ENCODE measurements around the gene MVK. TPM values are rescaled to one million over a fixed set of nuclear protein-coding genes. Genes with fewer than 3 reads are reported as not detected.

The MVK gene
- 5.5 to 9.2 TPM (median 6.9 TPM) in 5 replicates for total RNA-seq (2022; extraction: Qiagen RNA extraction; ENCODE audit: low read depth)

DNA sequence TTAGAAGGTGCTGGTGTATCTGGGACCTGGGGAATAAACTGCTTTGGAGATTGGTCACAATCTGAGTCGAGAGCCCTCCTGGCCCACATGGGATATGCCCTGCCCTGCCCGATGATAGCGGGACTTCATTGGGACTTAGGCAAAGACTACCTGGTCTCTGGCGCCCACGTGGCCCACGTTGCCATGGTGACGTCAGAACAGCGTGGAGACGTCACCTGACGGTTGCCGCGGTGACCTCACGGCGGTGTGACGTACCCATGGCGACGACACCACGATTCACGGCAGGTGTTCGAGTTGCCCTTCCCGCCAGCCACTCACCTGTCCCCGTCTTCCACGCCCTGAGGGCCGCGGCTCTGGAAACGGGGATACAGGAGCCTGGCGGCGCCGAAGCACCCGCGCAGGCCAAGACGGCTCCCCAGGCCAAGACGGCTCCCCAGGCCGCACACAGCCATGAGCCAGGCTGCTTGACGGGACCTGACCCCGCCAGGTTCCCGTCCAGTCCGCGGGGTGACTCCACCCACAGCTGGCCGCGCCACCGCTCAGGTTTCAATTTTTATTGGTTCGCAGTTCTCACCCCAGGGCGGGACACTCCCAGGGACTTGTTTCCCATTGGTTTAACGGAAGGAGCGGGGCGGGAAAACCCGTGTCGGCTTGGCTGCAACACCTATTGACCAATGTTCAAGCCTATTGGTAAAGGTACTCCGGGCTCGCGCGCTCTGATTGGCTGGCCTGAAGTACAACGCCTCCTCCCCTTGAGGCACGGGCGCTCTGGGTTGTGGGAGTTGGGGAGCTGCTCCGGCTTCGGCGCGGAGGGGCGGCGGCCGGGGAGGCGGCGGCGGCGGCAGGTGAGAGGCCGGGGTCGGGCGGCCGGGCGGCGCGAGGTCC is at the start of gene MVK, which contains the start of gene MMAB:
Gene MVK, plus strand, starts transcription at position 766 of the 885 bp plus-strand sequence. CDS start 1,029 bp downstream, outside the sequence.
Gene MMAB, minus strand, starts transcription at position 476 of the 885 bp plus-strand sequence. Its CDS starts 24 bp downstream, at position 452.

Other genes starting within 250 kb of the MVK start
- not detected in 5 replicates for gene MYO1H, start 225.9 kb upstream of the MVK start, total RNA-seq (2022; extraction: Qiagen RNA extraction; ENCODE audit: low read depth)
- 40.9 to 52.2 TPM (median 43.8 TPM) in 5 replicates for gene KCTD10, start 96.5 kb upstream of the MVK start, total RNA-seq (2022; extraction: Qiagen RNA extraction; ENCODE audit: low read depth)
- gene UBE3B, start 96.2 kb upstream of the MVK start, total RNA-seq (2022; extraction: Qiagen RNA extraction; ENCODE audit: low read depth), result 12.1 to 14.4 TPM (median 13.7 TPM) in 5 replicates
- 23.1 to 30.9 TPM (median 28.3 TPM) in 5 replicates for gene MMAB, start 290 bp upstream of the MVK start, total RNA-seq (2022; extraction: Qiagen RNA extraction; ENCODE audit: low read depth)
- gene FAM222A, start 140.0 kb downstream of the MVK start, total RNA-seq (2022; extraction: Qiagen RNA extraction; ENCODE audit: low read depth), result 3.8 to 7.3 TPM (median 5.8 TPM) in 5 replicates